Measurements from ENCODE around the gene BOLA1. TPM values are rescaled to one million over a fixed set of nuclear protein-coding genes. Genes with fewer than 3 reads are reported as not detected.
"Not testable (repeated sequence)": the region's sequence is repeated elsewhere in the genome, so short reads cannot be mapped to it uniquely, and the experiment has no call there.

BOLA1 gene
- polyA plus RNA-seq, 1 donor, result 11.7 TPM

DNA sequence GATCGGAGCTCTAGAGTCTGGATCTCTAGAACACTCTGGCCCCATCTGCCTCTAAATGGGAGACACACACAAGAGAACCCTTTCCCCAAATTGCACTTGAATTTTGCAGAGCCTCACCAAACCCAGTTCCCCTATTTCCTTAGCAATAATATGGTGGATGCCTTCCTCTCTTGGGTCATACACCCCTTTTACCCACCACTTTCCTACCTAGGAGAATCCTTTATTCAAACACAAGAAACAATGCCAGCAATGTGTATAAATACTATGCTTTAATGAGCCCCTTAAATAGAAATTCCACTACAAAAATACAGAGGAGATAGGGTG lies 29.0 kb downstream of the BOLA1 start:
- DNase-seq (ENCODE audit: low read depth), result no peak

DNA sequence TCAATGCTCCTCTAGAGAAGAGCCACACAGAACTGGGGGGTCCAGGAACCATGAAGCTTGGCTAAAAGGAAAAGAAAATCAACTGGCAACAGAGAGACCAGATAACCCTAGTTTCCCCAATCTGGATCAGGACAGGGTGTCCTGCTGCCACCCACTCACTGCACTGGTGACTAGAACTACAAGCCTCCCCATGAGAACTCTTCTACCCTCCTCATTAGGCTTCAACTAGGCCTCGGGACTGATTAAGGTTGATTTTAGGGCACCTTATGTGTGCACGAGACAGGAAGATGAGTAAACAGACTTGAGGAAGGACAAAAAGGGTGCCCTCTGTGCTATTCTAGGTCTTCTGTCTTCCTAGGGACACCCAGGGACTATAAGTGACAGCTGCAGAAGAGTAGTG lies 30.5 kb downstream of the BOLA1 start:
- no peak for DNase-seq (ENCODE audit: low read depth)

DNA sequence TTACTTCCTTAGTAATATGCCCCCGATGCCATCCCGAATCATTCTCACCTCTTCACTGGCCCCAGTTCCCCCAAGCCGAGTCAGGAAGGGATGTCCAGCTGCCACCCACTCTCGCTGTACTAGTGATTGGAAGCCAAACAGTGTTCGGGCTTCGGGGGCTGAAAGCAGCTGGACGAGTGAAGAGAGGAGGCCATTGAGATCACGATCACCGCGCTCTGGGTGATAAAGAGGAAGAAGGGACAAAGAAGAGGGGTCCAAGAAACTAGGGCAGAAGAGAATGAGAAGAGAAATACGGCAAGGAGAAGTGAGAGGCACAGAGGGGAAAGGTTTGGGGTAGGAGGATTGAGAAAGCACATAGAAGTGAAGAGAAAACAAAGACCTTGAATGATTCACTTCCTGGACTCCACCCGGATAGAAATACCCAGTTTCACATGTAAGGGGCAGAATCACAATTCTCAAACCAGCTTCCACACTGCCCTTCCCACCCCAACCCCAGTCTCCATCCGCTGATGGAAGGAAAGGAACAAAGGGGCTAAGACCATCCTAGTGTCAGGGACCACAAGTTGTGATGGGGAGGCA lies 31.9 kb downstream of the BOLA1 start:
- DNase-seq (ENCODE audit: low read depth), result no peak

DNA sequence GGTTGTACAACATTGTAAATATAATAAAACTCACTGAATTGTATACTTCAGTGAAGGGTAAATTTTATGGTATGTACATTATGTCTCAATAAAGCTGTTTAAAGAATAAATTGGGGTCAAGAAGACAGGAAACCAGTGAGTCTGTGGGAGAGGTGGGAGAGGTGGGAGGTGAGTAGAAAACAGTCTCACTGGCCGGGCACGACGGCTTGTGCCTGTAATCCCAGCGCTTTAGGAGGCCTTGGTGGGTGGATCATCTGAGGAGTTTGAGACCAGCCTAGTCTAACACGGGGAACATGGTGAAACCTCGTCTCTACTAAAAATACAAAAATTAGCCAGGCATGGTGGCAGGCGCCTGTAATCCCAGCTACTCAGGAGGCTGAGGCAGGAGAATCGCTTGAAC lies 33.1 kb downstream of the BOLA1 start:
- DNase-seq (ENCODE audit: low read depth), result no peak

DNA sequence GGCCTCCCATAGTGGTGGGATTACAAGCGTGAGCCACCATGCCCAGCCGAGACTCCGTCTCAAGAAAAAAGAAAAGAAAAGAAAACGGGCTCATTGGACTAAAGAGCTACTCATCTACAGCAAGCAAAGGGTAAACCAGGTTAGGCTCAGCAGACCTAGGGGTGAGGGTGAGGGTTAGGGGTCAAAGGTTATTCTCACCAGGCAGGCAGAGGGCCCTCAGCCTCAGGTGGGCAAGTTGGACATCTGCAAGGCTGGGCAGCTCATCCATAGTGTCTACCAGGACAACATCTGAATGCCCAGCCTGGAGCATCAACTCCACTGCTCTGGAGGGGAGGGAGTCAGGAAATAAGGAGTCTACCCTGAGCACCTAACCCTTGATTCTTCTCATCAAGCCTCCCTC lies 33.8 kb downstream of the BOLA1 start:
- DNase-seq (ENCODE audit: low read depth), result no peak

DNA sequence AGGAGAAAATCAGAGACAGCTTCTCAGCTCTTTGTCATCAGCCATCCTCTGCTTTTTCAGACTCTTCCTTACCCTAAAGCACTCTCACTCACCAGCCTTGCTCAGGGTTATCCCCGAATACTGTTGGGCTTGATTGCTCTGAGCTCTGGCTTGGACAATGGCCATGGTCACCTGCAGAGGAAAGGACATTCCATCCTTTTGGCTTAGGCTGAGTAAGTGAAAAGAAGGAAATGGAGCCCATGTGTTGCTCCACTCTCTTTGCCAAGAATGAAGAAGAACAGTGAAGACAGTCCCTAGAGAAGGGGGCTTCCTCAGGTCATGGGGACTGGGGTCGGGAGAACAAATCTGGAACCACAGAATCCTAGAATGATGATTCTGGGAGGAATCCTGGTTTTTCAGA lies 35.0 kb downstream of the BOLA1 start:
- no peak for DNase-seq (ENCODE audit: low read depth)

DNA sequence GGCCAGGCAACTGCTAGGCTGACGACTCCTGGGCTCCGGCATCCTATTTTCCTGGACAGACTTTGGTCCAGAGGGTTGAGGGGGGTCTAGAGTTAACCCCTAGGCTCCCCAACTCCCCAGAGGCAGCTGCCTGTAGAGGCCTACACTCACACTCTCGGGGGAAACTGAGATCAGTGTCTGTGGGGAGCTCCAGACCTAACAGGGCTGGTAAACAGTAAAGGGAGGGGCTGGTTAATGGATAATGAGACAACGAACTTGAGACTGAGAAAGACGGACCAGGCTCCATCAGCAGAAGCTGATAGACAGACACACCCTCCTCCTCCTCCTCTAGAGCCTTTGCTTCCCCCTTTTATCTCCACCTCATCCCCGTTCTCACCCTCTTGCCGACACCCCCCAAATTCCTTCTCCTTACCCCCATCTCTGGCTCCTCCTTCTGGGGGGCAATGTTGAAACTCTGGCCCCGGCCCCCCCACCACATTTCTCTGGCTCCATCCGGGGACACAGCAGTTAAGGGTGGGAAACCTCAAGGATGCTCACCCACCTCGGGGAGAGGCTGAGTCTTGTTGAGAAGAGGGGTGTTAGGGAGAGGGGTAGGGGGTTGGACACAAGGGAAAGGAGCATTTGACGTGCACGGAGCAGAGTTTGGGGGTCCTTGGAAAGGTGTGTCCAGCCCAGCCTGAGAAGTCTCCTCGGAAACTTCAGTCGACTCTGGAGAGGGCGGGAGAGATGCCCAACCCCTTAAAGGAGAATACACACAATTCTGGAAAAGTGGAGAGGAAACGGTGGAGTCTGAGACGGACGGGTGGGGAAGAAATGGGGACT lies 37.0 kb downstream of the BOLA1 start, which contains the start of gene MTMR11:
Gene MTMR11, minus strand, starts transcription at position 710 of the 822 bp plus-strand sequence. Its CDS starts 232 bp downstream, at position 478.
- DNase-seq (ENCODE audit: low read depth), result no peak

DNA sequence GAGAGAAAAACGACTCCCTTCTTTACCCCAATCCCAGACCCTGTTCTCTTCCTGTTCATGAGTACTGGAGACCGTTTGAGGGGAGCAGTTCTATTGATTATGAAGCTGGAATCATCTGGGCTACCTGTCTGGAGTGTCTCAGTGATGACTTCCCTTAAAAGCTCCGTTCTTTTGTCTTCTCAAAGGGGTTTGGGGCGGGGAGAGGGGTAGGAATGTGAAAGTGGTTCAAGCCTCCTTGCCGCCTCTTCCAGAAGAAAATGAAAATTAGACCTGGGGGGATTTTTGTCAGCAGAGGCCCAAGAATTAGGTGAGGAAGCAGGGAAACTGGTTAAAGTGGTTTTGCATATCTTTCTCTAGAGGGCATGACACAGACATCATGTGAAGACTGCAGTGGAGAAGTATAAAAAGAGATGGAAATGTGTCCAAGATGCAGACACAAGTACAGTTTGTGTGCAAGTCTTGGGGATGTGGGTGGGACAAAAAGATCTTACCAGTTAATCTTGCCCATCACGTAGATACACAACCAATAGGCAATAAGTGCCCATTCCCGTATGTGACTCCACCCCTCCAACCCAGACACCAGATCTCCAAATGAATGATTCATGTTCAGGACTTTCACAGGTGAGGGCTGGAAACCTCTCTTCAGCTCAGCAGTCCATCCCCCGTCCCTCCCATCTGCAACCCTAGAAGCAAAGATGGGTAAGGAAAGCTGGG lies 37.8 kb downstream of the BOLA1 start:
- no peak for DNase-seq (ENCODE audit: low read depth)

DNA sequence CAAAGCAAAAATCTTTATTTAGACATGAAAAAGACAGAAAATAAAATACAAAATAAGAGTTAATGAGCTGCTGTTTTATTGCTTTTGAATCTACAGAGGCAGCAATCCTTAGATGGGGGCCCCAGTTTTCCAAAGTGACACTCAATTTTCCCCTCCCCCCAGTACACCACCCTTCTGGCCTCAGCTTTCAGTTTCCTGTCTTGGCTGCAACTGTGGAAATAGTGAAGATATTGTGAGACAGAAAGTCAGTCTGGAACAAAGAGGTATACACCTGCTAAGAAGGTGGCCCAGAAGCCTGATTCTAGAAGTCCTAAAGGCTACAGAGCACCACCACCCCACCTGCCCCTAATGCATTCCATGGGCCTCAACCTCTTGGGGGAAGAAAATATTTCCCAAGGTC lies 38.4 kb downstream of the BOLA1 start:
- DNase-seq (ENCODE audit: low read depth), result no peak

DNA sequence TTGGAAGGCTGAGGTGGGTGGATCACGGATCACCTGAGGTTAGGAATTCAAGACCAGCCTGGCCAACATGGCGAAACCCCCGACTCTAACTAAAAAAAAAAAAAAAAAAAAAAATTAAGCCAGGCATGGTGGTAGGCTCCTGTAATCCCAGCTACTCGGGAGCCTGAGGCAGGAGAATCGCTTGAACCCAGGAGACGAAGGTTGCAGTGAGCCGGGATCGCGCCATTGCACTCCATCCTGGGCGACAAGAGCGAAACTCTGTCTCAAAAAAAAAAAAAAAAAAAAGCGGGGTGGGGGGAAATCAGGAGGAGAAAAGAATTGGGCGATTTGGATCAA lies 39.3 kb downstream of the BOLA1 start:
- not testable (repeated sequence) for DNase-seq (ENCODE audit: low read depth)

DNA sequence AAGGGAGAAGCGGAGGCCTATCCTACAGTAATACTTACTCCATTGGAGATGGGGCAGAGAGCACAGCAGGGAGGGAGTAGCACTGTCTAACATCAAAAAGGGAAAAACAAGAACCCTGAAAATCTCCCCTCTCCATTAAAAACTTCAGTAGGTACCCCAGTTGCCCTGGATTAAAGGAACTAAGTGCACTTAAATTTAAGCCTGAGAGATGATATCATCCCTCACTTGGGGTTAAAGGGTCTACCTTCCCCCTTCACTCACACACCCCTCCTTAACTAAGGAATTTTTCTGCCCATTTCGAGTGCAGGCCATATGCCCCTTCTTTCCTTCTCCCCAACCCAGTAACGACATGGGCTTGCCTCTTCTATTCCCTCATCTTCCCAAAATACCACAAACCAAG lies 41.1 kb downstream of the BOLA1 start:
- no peak for DNase-seq (ENCODE audit: low read depth)

DNA sequence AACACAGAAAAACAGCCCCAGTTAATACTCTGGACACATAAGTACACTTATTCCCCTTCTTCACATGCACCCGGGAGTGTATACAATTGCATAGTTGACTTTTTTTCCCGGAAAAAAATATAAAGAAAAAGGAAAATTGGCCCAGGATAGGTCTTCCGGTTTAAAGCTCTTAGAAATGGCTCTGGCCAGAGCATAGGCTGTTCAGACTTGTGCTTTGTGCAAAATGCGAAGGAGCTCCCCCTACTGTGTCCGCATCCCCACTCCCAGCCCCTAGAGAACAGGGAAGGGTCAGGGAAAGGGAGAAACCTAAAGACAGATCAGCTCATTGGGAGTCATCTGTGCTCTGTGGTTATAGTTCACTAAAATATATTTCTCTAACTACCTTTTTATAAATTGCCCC lies 42.8 kb downstream of the BOLA1 start:
- no peak for DNase-seq (ENCODE audit: low read depth)

DNA sequence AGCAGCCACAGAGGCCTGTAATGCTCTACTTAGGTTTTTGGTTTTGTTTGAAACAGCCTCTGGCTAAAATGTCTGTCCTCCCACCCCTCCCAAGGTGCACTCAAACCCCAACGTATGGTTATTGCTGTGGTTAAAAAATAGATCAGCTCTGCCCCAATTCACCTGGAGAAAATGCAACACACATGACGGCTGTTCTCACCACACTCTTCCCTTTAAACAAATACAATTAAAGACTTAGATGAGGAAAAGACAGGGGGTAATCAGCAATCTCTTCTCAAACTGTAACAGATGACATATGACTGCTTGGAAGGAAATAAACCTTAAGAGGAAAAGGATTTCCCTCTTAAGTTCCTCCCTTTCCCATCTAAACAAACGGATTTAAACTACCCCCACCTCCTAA lies 43.5 kb downstream of the BOLA1 start:
- DNase-seq (ENCODE audit: low read depth), result no peak

DNA sequence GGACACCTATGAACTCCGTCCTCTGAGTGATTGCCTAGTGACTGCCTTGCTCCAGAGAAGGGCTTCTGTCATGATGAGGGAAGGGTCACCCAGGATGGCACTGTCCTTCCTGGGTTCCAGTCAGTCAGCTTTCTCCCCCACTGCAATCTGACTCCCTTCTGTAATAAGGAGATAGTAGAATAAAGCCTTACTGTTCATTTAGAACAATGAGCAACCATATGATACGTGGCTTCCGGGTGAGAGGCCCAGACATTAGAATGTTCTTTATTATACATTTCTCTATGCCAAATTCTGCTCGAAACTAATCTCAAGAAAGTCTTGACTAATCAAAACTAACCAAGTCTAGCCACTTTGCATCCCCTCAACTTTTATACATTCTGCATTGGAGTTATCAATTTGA lies 45.8 kb downstream of the BOLA1 start:
- no peak for DNase-seq (ENCODE audit: low read depth)

DNA sequence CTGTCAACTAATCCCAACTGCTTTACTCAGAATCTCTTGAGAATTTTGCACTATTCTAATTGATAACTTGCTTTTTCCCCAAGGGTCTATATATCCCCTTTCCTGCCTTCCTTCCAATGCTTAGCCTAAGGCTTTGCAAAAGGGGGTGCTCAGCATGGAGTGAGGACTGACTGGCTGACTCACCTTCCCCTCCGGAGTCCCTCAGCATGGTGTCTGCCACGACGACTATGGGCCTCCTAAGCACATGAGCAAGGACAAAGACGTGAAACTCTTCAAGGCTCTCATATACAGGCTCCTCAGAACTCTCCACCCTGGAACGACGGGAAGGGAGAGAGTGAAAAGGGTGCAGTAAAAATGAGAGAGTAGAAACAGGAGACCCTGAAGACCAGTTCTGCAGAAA lies 50.5 kb downstream of the BOLA1 start:
- no peak for DNase-seq (ENCODE audit: low read depth)

Other genes with a start within 250 kb of the BOLA1 start
- 1.9 TPM for gene FCGR1A, start 116.9 kb upstream of the BOLA1 start, polyA plus RNA-seq (ENCODE audit: insufficient read length)
- gene SV2A, start 18.3 kb downstream of the BOLA1 start, polyA plus RNA-seq (ENCODE audit: insufficient read length), result 3.1 TPM
- 32.3 TPM for gene SF3B4, start 28.2 kb downstream of the BOLA1 start, polyA plus RNA-seq (ENCODE audit: insufficient read length)
- gene MTMR11, start 37.3 kb downstream of the BOLA1 start, polyA plus RNA-seq (ENCODE audit: insufficient read length), result 16.5 TPM
- 14.5 TPM for gene OTUD7B, start 111.2 kb downstream of the BOLA1 start, polyA plus RNA-seq (ENCODE audit: insufficient read length)
- gene VPS45, start 168.2 kb downstream of the BOLA1 start, polyA plus RNA-seq (ENCODE audit: insufficient read length), result 45.4 TPM

All from forelimb muscle (tissue), 1 donor.